ENCODE results near the gene NPFFR1. TPM values are rescaled to one million over a fixed set of nuclear protein-coding genes. Genes with fewer than 3 reads are reported as not detected.
"Not testable (repeated sequence)": the region's sequence is repeated elsewhere in the genome, so short reads cannot be mapped to it uniquely, and the experiment has no call there.

NPFFR1 gene
- total RNA-seq, 1 experiment from 2014 or later, result not detected

DNA sequence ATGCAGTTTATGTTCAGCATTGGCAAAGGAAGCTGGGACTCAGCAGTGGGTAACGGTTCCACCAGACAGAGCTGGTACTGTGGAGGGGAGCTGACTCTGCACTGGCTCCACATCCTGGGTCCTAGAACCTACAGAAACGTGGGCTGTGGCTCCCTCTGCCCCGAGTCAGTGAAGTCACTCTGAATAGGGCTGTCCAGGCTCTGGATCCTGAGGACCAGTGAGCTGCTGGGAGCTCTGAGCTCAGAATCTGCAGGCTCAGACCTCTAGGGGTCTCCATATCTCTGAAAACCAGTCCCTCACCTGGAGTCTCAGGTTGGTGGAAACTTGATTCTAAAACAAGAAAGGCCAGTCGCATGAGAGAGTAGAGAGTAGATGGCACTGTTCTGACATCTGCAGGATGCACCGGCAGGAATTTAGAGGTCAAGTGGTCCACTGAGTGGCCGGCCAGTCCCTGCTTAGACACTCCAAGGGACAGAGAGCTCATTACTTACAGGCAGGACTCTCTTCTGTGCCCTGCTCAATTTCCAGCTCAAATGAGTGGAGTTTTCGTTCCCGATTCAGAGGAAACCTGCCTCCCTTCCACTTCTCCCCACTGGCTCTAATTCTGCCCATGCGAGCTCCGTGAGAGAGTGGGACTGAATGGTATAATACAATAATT, 18.6 kb downstream of the NPFFR1 start:
- Histone ChIP-seq H3K4me1 (no peaks in the 10 kb centered on the region), H3K27me3 (no peaks in the 10 kb centered on the region), H3K27ac (no peak overlapping the region), H3K9me3 (replicated peaks) (no peaks in the 10 kb centered on the region), H3K36me3 (no peaks in the 10 kb centered on the region), H3K4me3 (no peak overlapping the region)
- peak in 1 of 2 experiments; percentile 15 for DNase-seq

- no peak for DNase-seq
- no peak overlapping the region for H3K27ac ChIP-seq
- no peaks in the 10 kb centered on the region for H3K36me3 ChIP-seq
- no peaks in the 10 kb centered on the region for H3K9me3 ChIP-seq (replicated peaks)
- H3K27me3 ChIP-seq, result no peaks in the 10 kb centered on the region
- no peaks in the 10 kb centered on the region; the same call in 1 of the 2 replicates for H3K4me1 ChIP-seq
- H3K4me3 ChIP-seq, result no peak overlapping the region
Observed at GRCh38 chr10:70260734-70261133, 23.1 kb downstream of the NPFFR1 start.

GRCh38 chr10:70260259-70260658, 23.5 kb downstream of the NPFFR1 start:
- H3K4me3 ChIP-seq, result no peak overlapping the region
- no peaks in the 10 kb centered on the region; the same call in 1 of the 2 replicates for H3K4me1 ChIP-seq
- no peaks in the 10 kb centered on the region for H3K36me3 ChIP-seq
- no peak for DNase-seq
- H3K9me3 ChIP-seq (replicated peaks), result no peaks in the 10 kb centered on the region
- no peaks in the 10 kb centered on the region for H3K27me3 ChIP-seq
- no peak overlapping the region for H3K27ac ChIP-seq

GRCh38 chr10:70258216-70258615, 25.6 kb downstream of the NPFFR1 start:
- H3K27me3 ChIP-seq, result no peaks in the 10 kb centered on the region
- H3K4me1 ChIP-seq, result no peaks in the 10 kb centered on the region; the same call in 1 of the 2 replicates
- no peaks in the 10 kb centered on the region for H3K36me3 ChIP-seq
- H3K9me3 ChIP-seq (replicated peaks), result no peaks in the 10 kb centered on the region
- no peak for DNase-seq
- H3K4me3 ChIP-seq, result no peak overlapping the region
- H3K27ac ChIP-seq, result no peak overlapping the region

GRCh38 chr10:70257816-70258215, 26.0 kb downstream of the NPFFR1 start:
- DNase-seq; H3K27ac ChIP-seq; H3K4me3 ChIP-seq; H3K36me3 ChIP-seq; H3K4me1 ChIP-seq; H3K9me3 ChIP-seq (replicated peaks); H3K27me3 ChIP-seq: not testable (repeated sequence)

DNA sequence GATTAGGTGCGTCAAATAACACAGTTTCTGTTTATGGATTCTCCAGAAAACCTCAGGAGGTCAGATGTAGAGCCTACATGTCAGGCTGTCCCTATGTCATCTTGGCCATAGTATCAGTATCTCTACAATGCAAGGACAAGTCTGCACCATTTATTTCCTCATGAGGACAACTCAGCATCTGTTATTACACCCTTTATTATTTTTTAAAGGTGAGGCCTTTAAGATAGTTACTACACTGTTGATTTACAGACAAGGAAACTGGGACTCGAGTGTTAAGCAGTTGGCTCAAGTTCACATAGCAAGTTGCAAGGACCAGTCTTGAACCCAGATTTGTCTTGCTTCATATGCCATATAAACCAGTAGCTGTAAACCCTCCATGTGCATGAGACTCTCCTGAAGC, 27.3 kb downstream of the NPFFR1 start:
- Histone ChIP-seq H3K36me3 (no peaks in the 10 kb centered on the region), H3K27me3 (no peaks in the 10 kb centered on the region), H3K27ac (no peak overlapping the region), H3K9me3 (replicated peaks) (no peaks in the 10 kb centered on the region), H3K4me3 (no peak overlapping the region), H3K4me1 (no peaks in the 10 kb centered on the region; the same call in 1 of the 2 replicates)
- DNase-seq, result no peak

- Histone ChIP-seq H3K4me3 (no peak overlapping the region), H3K27me3 (no peaks in the 10 kb centered on the region), H3K4me1 (no peaks in the 10 kb centered on the region; the same call in 1 of the 2 replicates), H3K9me3 (replicated peaks) (no peaks in the 10 kb centered on the region), H3K27ac (no peak overlapping the region), H3K36me3 (no peaks in the 10 kb centered on the region)
- peak; percentile 21 to 54 for DNase-seq
Observed at GRCh38 chr10:70255329-70256299, 28.2 kb downstream of the NPFFR1 start.

DNA sequence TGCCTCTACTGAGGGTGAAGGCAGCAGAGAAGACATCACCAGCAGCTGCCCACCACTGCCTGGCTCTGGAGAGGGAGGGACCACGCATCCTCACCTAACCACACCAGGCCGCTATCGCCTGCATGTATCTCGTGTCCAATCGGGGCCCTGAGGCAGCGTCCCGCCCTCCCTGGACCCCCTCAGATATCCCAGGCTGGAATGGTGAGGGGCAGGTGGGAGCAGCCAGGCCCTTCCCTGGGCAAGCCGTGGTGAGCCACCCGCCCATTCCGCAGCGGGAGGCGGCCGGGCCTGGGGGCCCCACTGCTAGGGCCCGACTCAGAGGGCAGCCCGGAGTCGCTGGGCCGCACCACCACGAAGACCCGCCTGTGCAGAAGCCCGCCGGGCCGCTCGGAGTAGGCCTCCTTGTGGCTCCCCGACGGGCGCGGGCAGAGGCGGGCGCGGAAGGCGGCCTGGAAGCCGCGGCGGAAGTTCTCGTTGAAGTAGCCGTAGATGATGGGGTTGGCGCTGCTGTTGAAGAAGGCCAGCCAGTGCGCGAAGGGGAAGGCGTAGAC, 29.0 kb downstream of the NPFFR1 start:
- no peaks in the 10 kb centered on the region for H3K36me3 ChIP-seq
- no peak for DNase-seq
- H3K27me3 ChIP-seq, result no peaks in the 10 kb centered on the region
- H3K9me3 ChIP-seq (replicated peaks), result no peaks in the 10 kb centered on the region
- no peak overlapping the region for H3K27ac ChIP-seq
- no peak overlapping the region for H3K4me3 ChIP-seq
- H3K4me1 ChIP-seq, result no peaks in the 10 kb centered on the region; the same call in 1 of the 2 replicates

DNA sequence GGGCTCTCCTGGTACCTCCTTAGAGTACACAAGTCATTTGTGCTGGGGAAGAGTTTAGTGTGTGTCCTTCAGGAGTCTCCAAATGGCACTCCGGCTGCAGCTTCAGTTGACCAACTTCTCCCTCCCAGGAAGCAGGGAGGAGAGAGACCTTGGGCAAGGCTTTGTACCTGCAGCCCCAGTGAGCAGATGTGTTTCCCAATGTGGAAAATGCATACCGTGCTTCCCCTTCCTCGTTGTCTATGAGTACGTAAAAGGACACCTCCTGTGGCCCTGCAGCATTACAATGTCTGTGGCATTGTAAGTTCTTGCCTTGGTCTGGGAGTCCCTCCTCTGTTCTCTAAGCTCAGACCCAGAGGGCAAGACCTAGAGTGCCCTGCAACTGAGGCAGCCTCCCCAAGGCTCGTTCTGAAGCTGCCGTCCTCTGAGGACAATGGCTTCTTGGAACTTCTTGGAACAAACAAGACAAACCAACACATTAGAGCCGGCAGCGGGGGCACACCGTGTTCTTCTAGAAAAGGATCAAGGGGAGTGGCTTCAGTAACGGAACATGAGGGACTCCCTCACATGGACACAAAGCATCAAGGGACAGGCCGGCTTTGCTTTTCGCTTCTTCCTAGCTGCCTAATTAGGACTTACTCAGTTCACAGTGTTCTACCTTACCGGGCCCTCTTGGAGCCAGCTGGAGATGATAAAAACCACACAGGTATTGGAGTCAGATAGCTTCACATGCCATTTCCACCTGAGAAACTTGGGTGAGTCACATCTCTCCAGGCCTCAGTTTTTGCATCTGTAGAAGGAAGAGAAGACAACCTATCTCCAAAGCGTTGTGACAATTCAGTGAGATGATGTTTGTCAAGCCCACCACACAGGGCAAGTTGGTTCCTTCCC, 29.7 kb downstream of the NPFFR1 start:
- DNase-seq, result no peak
- Histone ChIP-seq H3K4me1 (no peaks in the 10 kb centered on the region; the same call in 1 of the 2 replicates), H3K9me3 (replicated peaks) (no peaks in the 10 kb centered on the region), H3K27me3 (no peaks in the 10 kb centered on the region), H3K27ac (no peak overlapping the region), H3K36me3 (no peaks in the 10 kb centered on the region), H3K4me3 (no peak overlapping the region)

DNA sequence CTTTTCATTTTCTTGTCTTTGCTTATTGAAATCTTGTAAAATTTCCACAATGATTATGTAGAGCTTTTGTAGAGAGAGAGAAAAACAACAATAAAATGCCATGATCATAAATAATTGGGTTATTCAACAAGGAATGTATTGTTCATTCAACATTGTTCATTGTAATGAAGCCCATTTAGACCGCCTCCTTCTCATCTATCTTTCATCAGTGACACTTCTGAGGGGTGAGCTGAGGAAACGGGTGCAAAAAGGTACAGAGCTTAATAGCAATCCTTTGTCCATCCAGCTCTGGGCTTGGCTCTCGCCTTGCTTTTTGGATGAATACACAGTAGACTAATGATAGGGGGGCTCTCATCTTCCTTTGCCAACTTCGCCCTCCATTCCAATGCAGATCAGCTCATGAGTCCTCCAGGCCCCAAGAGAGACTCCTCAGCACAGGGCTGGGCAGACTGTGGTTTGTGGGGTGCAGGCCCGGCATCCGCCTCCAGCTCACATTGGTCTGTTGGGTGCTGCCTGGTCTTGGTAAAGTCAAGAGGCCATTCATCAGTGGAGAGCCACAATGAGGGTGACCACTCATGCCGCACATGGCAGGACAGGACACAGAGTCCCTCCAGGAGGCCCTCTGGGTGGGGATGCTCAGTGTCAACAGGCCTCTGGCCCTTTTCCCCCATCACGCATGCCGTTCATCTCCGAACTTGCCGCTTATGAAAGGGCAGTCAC, 32.7 kb downstream of the NPFFR1 start:
- Histone ChIP-seq H3K27me3 (no peaks in the 10 kb centered on the region), H3K4me3 (no peak overlapping the region), H3K36me3 (no peaks in the 10 kb centered on the region), H3K27ac (no peak overlapping the region), H3K9me3 (replicated peaks) (no peaks in the 10 kb centered on the region), H3K4me1 (no peaks in the 10 kb centered on the region; the same call in 1 of the 2 replicates)
- no peak for DNase-seq

DNA sequence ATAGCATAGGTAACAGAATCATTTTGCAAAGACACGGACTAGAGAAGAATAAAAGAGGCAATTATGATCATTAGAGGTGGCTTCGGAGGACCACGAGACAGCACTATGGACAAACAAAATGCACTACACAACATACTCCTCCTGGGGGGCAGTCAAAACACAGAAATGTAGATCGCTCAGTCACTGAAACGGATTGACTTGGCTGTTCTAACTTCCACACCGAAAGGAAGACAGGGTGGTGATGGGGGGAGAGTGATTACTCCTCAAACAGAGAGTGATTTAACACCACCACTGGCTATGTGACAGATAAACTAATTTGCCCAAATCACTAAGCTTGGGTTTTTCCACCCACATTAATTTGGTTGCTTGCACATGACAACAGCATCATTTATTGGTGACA, 36.4 kb downstream of the NPFFR1 start:
- Histone ChIP-seq H3K27me3 (no peaks in the 10 kb centered on the region), H3K9me3 (replicated peaks) (no peaks in the 10 kb centered on the region), H3K36me3 (no peaks in the 10 kb centered on the region), H3K27ac (no peak overlapping the region), H3K4me3 (no peak overlapping the region), H3K4me1 (no peaks in the 10 kb centered on the region)
- DNase-seq, result no peak

DNA sequence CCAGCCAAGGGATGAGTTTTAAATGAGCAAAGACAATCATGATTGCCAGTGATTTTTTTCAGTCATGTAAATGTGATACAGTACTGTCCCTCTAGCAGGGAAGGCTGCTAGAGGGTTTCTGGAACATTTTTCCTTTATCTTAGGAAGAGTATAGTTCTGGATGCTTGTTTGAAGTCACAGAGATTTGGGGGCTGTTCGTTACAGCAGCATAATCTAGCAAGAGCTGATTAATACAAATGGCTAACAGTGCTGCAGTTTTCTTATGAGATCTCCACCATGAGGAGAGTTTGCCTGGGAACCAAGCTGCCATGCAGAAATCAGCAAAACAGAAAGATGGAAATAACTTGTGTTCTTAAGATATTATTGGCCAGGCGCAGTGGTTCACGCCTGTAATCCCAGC, 42.7 kb downstream of the NPFFR1 start:
- H3K9me3 ChIP-seq (replicated peaks), result no peaks in the 10 kb centered on the region
- H3K27me3 ChIP-seq, result no peaks in the 10 kb centered on the region; the same call in 1 of the 2 replicates
- H3K36me3 ChIP-seq, result no peaks in the 10 kb centered on the region
- no peak for DNase-seq
- H3K4me3 ChIP-seq, result no peak overlapping the region
- no peaks in the 10 kb centered on the region for H3K4me1 ChIP-seq
- no peak overlapping the region for H3K27ac ChIP-seq

GRCh38 chr10:70239986-70240385, 43.8 kb downstream of the NPFFR1 start:
- not testable (repeated sequence) for H3K36me3 ChIP-seq; H3K4me3 ChIP-seq; H3K9me3 ChIP-seq (replicated peaks); H3K4me1 ChIP-seq; H3K27ac ChIP-seq; DNase-seq; H3K27me3 ChIP-seq
